Nephron progenitor cell (in vitro differentiated cells): ENCODE data around the gene SF3B6.

ENCODE experiments used
- DNase-seq: peaks from one replicate; pipeline ENCODE4 v3.0.0; 2021
- H3K27ac Mint-ChIP-seq: 2 replicates; pipeline ENCODE4 v1.8.0; 2021; ENCODE audit warnings: mild to moderate bottlenecking, moderate library complexity, mixed read lengths
- H3K27me3 Mint-ChIP-seq: 2 replicates; pipeline ENCODE4 v1.8.0; 2021; ENCODE audit warnings: mild to moderate bottlenecking, low read depth, mixed read lengths; ENCODE audit not compliant: poor library complexity
- H3K36me3 Mint-ChIP-seq: 2 replicates; pipeline ENCODE4 v1.8.0; 2021; ENCODE audit warnings: low read depth, mixed read lengths
- H3K4me1 Mint-ChIP-seq: 2 replicates; pipeline ENCODE4 v1.8.0; 2021; ENCODE audit warnings: mixed read lengths
- H3K4me3 Mint-ChIP-seq: 2 replicates; pipeline ENCODE4 v1.8.0; 2021; ENCODE audit warnings: mild to moderate bottlenecking, moderate library complexity, mixed read lengths
- H3K9me3 Mint-ChIP-seq: 2 replicates; pipeline ENCODE4 v1.8.0; 2021; ENCODE audit warnings: mild to moderate bottlenecking, moderate library complexity, mixed read lengths
- TF ChIP-seq, protein P1 (sequence below): fragments of 200-600 bp; sonication (generic); IDR thresholded peaks from 2 replicates; pipeline ENCODE4 v1.5.0; 2021; ENCODE audit warnings: antibody characterized with exemption

Gene SF3B6

DNA sequence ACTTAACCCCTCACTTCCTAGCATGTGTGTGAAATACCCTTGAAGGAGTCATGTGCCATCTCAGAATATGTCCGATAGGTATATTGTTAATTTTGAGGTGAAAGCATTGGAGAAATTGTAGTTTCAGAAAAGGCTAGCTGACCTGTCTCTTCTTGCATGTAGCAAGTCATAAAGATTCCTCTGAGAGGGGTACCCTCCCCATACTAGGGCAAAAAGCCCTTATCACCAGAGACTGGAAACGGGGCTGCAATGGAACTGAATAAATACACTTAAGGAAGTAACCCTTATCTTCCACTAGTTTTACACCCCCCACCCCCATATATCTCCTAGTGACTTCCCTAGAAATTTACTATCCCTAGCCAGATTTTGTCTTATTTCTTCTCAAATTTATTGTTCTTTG is 1.8 kb upstream of the SF3B6 start:
- Mint-ChIP-seq H3K27me3 (peaks cover 6% of the 10 kb centered on the region), H3K9me3 (no peaks in the 10 kb centered on the region), H3K27ac (no peak overlapping the region), H3K4me1 (peaks cover 37% of the 10 kb centered on the region), H3K36me3 (peaks cover 45% of the 10 kb centered on the region), H3K4me3 (peak overlapping the region; percentile 99)
- TF ChIP-seq, protein P1, sequence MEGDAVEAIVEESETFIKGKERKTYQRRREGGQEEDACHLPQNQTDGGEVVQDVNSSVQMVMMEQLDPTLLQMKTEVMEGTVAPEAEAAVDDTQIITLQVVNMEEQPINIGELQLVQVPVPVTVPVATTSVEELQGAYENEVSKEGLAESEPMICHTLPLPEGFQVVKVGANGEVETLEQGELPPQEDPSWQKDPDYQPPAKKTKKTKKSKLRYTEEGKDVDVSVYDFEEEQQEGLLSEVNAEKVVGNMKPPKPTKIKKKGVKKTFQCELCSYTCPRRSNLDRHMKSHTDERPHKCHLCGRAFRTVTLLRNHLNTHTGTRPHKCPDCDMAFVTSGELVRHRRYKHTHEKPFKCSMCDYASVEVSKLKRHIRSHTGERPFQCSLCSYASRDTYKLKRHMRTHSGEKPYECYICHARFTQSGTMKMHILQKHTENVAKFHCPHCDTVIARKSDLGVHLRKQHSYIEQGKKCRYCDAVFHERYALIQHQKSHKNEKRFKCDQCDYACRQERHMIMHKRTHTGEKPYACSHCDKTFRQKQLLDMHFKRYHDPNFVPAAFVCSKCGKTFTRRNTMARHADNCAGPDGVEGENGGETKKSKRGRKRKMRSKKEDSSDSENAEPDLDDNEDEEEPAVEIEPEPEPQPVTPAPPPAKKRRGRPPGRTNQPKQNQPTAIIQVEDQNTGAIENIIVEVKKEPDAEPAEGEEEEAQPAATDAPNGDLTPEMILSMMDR = no peak
- no peak for DNase-seq

DNA sequence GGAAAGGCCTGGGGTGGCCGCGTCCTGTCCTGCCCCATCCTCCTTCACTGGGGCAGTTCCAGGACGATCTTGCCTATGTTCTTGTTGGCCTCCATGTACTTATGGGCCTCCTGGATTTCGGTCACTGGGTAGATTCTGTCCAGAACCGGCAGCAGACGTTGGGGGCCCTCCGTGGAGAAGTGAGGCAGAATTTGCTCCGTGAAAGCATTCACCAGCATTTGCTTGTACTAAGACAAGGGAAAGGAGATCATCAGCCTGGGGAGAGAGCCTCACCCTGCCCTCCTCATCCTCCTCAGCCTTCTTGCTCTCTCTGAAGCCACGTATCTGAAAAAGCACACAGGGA is 1.4 kb upstream of the SF3B6 start:
- Mint-ChIP-seq H3K4me1 (peaks cover 33% of the 10 kb centered on the region), H3K27me3 (peaks cover 6% of the 10 kb centered on the region), H3K4me3 (peak overlapping the region; percentile 99), H3K27ac (peak overlapping the region; percentile 81), H3K36me3 (peaks cover 48% of the 10 kb centered on the region), H3K9me3 (no peaks in the 10 kb centered on the region)
- TF ChIP-seq, protein P1 = no peak
- DNase-seq = no peak

DNA sequence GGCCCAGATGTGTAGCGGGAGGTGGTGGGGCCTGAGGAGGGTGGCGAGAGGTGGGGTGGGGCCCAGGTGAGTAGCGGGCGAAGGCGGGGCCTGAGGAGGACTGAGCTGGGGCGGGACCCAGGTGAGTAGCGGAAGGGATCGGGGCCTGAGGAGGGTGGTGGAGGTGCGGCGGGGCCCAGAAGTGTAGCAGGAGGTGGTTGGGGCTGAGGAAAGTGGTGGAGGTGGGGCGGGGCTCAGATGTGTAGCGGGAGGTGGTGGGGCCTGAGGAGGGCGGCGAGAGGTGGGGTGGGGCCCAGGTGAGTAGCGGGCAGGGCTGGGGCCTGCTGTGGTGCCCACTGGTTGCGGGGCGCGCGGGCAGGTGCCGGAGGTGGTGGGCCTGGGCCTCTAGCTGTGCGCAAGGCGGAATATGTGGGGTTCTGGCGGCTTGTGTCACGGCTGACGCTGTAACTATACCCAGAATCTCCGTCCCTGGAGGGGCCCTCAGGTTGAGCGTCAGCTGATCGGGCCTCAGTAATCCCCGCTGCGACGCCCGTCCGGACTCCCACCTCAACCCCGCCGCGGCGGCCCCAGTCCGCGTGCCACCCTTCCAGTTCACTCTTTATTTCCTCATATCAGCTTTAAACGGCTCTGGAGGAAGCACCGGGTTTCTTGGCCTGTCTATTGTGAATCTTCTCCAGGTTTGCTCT is 866 bp upstream of the SF3B6 start:
- Mint-ChIP-seq H3K4me1 (peaks cover 28% of the 10 kb centered on the region), H3K9me3 (no peaks in the 10 kb centered on the region), H3K27me3 (peaks cover 6% of the 10 kb centered on the region), H3K27ac (peak overlapping the region; percentile 81), H3K4me3 (peak overlapping the region; percentile 99), H3K36me3 (peaks cover 48% of the 10 kb centered on the region)
- DNase-seq = peak; percentile 31
- TF ChIP-seq, protein P1 = no peak

DNA sequence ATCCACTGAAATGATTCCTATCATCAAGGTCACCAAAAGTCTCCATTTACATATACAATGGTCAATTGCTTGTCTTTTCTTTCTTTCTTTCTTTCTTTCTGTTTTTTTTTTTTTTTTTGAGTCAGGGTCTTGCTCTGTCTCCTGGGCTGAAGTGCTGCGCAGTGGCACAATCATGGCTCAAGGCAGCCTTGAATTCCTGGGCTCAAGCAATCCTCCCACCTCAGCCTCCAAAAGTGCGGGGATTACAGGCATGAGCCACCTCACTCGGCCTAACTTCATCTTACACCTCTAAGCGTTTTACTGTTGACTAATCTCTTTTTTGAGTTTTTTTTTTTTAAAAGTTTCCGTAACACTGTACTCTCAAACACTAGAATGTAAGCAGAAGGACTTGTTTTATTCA is 867 bp downstream of the SF3B6 start:
- H3K27ac Mint-ChIP-seq = peak overlapping the region; percentile 44
- DNase-seq = no peak
- H3K9me3 Mint-ChIP-seq = no peaks in the 10 kb centered on the region
- H3K4me3 Mint-ChIP-seq = peak overlapping the region; percentile 99
- H3K36me3 Mint-ChIP-seq = peaks cover 37% of the 10 kb centered on the region
- peaks cover 28% of the 10 kb centered on the region for H3K4me1 Mint-ChIP-seq
- TF ChIP-seq, protein P1 = no peak
- peaks cover 6% of the 10 kb centered on the region for H3K27me3 Mint-ChIP-seq

DNA sequence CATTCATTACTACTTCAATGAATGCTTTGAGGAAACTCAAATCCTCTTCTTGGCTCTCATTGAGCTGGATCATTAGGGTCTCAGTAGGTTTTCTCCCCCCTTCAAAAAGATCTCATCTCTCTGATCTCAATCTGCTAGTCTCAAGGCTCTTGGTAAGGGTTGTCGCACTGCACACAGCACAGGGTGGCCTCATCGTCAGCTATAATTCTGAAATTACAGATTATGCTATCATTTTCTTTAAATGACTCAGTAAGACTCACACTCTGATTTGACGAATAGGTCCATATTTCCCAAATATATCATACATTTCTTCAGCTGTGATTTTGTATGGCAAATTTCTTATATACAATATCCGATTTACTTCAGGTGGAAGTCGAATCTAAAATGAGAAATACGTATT is 2.3 kb downstream of the SF3B6 start:
- peaks cover 28% of the 10 kb centered on the region for H3K4me1 Mint-ChIP-seq
- TF ChIP-seq, protein P1 = no peak
- DNase-seq = no peak
- no peaks in the 10 kb centered on the region for H3K9me3 Mint-ChIP-seq
- H3K36me3 Mint-ChIP-seq = peaks cover 40% of the 10 kb centered on the region
- peak overlapping the region; percentile 43 for H3K4me3 Mint-ChIP-seq
- H3K27me3 Mint-ChIP-seq = peaks cover 6% of the 10 kb centered on the region
- H3K27ac Mint-ChIP-seq = no peak overlapping the region

DNA sequence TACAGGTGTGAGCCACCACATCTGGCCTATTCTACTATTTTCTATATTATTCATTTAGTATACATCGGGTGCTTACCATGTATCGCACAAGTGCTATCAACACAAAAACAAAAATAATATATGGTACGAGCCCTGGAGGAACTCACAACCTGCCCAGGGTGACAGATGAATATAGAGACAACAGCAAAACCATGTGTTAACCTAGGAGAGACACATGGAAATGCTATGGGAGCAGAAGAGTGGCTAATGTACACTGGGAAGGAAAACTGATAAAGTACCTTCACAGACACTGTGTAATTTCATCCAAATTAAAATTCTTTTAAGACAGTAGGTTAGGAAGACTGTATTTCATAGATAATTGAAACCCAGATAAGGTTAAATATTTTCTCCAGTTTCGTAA is 3.9 kb downstream of the SF3B6 start:
- Mint-ChIP-seq H3K4me3 (no peak overlapping the region), H3K9me3 (no peaks in the 10 kb centered on the region), H3K4me1 (peaks cover 19% of the 10 kb centered on the region), H3K27me3 (peaks cover under 1% of the 10 kb centered on the region), H3K36me3 (peaks cover 53% of the 10 kb centered on the region), H3K27ac (no peak overlapping the region)
- TF ChIP-seq, protein P1 = no peak
- no peak for DNase-seq
